Glutamatergic neuron (in vitro differentiated cells): ENCODE data around the gene TSC22D2. TPM values are rescaled to one million over a fixed set of nuclear protein-coding genes. Genes with fewer than 3 reads are reported as not detected.

Source experiments
- DNase-seq: peaks from one replicate; pipeline ENCODE4 v3.0.0; 2022
- H3K27ac Mint-ChIP-seq: one replicate; pipeline ENCODE4 v1.8.0; 2020; ENCODE audit warnings: mild to moderate bottlenecking, mixed read lengths, inconsistent platforms; ENCODE audit not compliant: unreplicated experiment
- H3K27me3 Mint-ChIP-seq: one replicate; pipeline ENCODE4 v1.8.0; 2020; ENCODE audit warnings: mild to moderate bottlenecking, moderate library complexity, mixed read lengths, inconsistent platforms; ENCODE audit not compliant: unreplicated experiment
- H3K36me3 Mint-ChIP-seq: one replicate; pipeline ENCODE4 v1.8.0; 2020; ENCODE audit warnings: mild to moderate bottlenecking, mixed read lengths, inconsistent platforms; ENCODE audit not compliant: unreplicated experiment
- H3K4me1 Mint-ChIP-seq: one replicate; pipeline ENCODE4 v1.8.0; 2020; ENCODE audit warnings: mild to moderate bottlenecking, low read depth, mixed read lengths, inconsistent platforms; ENCODE audit not compliant: unreplicated experiment
- H3K4me3 Mint-ChIP-seq: one replicate; pipeline ENCODE4 v1.8.0; 2020; ENCODE audit warnings: mild to moderate bottlenecking, mixed read lengths, inconsistent platforms; ENCODE audit not compliant: unreplicated experiment
- H3K9me3 Mint-ChIP-seq: one replicate; pipeline ENCODE4 v1.8.0; 2020; ENCODE audit warnings: mild to moderate bottlenecking, moderate library complexity, mixed read lengths, inconsistent platforms; ENCODE audit not compliant: unreplicated experiment
- CTCF ChIP-seq: fragments of 200-600 bp; sonication (generic); IDR thresholded peaks from one replicate; pipeline ENCODE4 v1.5.0; 2021; ENCODE audit not compliant: partially characterized antibody, unreplicated experiment
- long read RNA-seq: library from polyadenylated mRNA; unstranded; transcript quantifications from one replicate; pipeline ENCODE4 v2.0.0, GENCODE V29; 2020; ENCODE audit not compliant: unreplicated experiment
- total RNA-seq: library from RNA; stranded (reverse); fragmentation: NEBNext Ultra II Directional; extraction: Animal tissue kit (Norgen Biotek cat#: 25700); gene quantifications from one replicate; pipeline ENCODE4 v1.2.1, GENCODE V29; 2021; ENCODE audit not compliant: unreplicated experiment

Gene TSC22D2
- total RNA-seq, result 87.3 TPM
- long read RNA-seq, partial matches to known transcripts, result 0 of 5 reads
- long read RNA-seq, other reads (novel, unspliced or antisense), result 4 of 5 reads

GRCh38 chr3:150408221-150409124, at the start of gene TSC22D2:
TSS of gene TSC22D2 (plus strand) at chr3:150408298. CDS start at chr3:150409351, 1,053 bp downstream.
- Mint-ChIP-seq H3K27me3 (peaks cover 13% of the 10 kb centered on the region), H3K36me3 (peaks cover 7% of the 10 kb centered on the region), H3K9me3 (peaks cover 22% of the 10 kb centered on the region), H3K4me3 (peak within 1 kb of the TSS; percentile 93), H3K4me1 (peaks cover 7% of the 10 kb centered on the region), H3K27ac (peak within 1 kb of the TSS; percentile 97)
- TF ChIP-seq CTCF, result no peak
- peak; percentile 97 for DNase-seq

GRCh38 chr3:150359381-150359780, 48.7 kb upstream of the TSC22D2 start:
- H3K4me1 Mint-ChIP-seq, result no peaks in the 10 kb centered on the region
- H3K9me3 Mint-ChIP-seq, result no peaks in the 10 kb centered on the region
- no peaks in the 10 kb centered on the region for H3K27me3 Mint-ChIP-seq
- H3K27ac Mint-ChIP-seq, result no peak overlapping the region
- H3K36me3 Mint-ChIP-seq, result no peaks in the 10 kb centered on the region
- no peak for DNase-seq
- TF ChIP-seq CTCF, result no peak
- no peak overlapping the region for H3K4me3 Mint-ChIP-seq

GRCh38 chr3:150360966-150361365, 47.1 kb upstream of the TSC22D2 start:
- Mint-ChIP-seq H3K27me3 (no peaks in the 10 kb centered on the region), H3K27ac (no peak overlapping the region), H3K4me3 (no peak overlapping the region), H3K36me3 (no peaks in the 10 kb centered on the region), H3K9me3 (no peaks in the 10 kb centered on the region), H3K4me1 (no peaks in the 10 kb centered on the region)
- no peak for TF ChIP-seq CTCF
- DNase-seq, result no peak

- no peaks in the 10 kb centered on the region for H3K4me1 Mint-ChIP-seq
- H3K27me3 Mint-ChIP-seq, result no peaks in the 10 kb centered on the region
- no peak overlapping the region for H3K27ac Mint-ChIP-seq
- no peak for DNase-seq
- H3K4me3 Mint-ChIP-seq, result no peak overlapping the region
- no peak for TF ChIP-seq CTCF
- no peaks in the 10 kb centered on the region for H3K36me3 Mint-ChIP-seq
- no peaks in the 10 kb centered on the region for H3K9me3 Mint-ChIP-seq
Measured at GRCh38 chr3:150362515-150363302, 45.4 kb upstream of the TSC22D2 start.
